Hematopoietic multipotent progenitor cell (in vitro differentiated cells): ENCODE measurements around the gene PELO. TPM values are rescaled to one million over a fixed set of nuclear protein-coding genes. Genes with fewer than 3 reads are reported as not detected.
"Not testable (repeated sequence)": the region's sequence is repeated elsewhere in the genome, so short reads cannot be mapped to it uniquely, and the experiment has no call there.

Source experiments
- DNase-seq, 3 donors: peaks; one replicate each; pipeline ENCODE4 v3.0.0-alpha.2; 2011 to 2015; ENCODE audit warnings: low read depth in 2 of 3, low spot score in 2 of 3
- total RNA-seq: library from RNA; depleted of rRNA; stranded (reverse); fragments of >200 nt; gene quantifications from one replicate; pipeline ENCODE4 v1.2.3, GENCODE V29; 2012

PELO gene
- total RNA-seq, 1 donor, result 9.7 TPM

- peak; percentile 90 to 94 (median 92) for DNase-seq
These were observed 12.3 kb downstream of the PELO start for GRCh38 chr5:52799983-52800393.

DNA sequence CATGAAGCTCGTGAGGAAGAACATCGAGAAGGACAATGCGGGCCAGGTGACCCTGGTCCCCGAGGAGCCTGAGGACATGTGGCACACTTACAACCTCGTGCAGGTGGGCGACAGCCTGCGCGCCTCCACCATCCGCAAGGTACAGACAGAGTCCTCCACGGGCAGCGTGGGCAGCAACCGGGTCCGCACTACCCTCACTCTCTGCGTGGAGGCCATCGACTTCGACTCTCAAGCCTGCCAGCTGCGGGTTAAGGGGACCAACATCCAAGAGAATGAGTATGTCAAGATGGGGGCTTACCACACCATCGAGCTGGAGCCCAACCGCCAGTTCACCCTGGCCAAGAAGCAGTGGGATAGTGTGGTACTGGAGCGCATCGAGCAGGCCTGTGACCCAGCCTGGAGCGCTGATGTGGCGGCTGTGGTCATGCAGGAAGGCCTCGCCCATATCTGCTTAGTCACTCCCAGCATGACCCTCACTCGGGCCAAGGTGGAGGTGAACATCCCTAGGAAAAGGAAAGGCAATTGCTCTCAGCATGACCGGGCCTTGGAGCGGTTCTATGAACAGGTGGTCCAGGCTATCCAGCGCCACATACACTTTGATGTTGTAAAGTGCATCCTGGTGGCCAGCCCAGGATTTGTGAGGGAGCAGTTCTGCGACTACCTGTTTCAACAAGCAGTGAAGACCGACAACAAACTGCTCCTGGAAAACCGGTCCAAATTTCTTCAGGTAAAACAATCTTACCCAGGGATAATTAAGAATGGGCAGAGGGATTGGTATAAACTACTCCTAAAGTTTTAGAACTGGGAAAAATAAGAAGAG lies 12.9 kb downstream of the PELO start:
- DNase-seq, result peak in 2 of 3 donors; percentile 47 to 67

- DNase-seq, result no peak
These were observed 13.6 kb downstream of the PELO start for GRCh38 chr5:52801329-52801728.

DNA sequence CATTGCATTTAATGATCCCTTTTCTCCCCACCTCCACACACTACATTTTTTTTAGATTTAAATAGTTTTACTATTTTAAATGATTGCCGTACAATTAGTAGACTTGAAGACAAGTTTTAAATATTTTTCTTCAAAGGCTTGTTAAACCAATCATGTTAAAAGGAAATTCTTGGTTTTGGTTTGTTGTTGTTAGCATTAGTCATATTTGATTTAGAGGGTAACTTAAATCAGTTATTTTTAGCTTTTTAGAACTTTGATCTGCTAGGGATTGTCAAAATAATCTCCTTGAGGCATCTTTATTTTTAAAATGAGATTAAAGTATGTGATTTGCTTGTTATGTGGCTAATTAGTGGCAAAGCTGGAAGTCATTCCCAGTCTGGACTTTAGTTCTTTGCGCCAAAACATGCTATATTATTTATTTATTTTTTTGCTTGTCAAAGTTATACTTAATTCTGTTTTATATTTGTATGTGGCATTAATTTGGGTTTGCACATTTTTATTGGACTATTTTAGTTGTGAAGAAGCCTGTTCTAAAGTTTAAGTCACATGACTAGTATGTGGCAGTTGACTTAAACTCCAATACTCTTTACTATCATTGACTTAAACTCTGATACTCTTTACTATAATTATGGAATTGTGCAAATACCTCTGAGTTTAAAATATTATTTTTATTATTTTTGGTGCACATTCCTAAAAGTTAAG lies 14.7 kb downstream of the PELO start:
- DNase-seq, result no peak

GRCh38 chr5:52802974-52803336 lies 15.2 kb downstream of the PELO start:
- no peak for DNase-seq

- no peak for DNase-seq
These were observed 16.7 kb downstream of the PELO start for GRCh38 chr5:52804387-52804791.

DNA sequence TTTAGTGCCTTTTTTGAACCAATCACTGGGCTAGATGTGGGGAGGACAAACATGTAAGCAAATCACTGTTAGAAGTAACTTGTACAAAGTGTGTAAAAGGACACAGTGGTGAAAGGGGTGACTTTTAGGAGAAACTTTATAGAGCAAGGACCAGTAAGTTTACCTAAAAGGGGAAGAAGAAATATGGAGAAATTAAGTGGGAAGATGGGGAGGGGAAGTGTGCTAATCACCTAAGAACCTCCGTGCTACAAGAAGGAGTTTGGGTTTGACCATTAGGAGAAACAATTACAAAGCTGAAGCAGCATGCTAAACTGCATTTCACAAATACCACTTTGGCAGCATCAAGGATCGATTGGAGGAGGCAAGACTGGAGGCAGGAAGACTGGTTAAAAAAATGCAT lies 17.3 kb downstream of the PELO start:
- DNase-seq, result no peak

DNA sequence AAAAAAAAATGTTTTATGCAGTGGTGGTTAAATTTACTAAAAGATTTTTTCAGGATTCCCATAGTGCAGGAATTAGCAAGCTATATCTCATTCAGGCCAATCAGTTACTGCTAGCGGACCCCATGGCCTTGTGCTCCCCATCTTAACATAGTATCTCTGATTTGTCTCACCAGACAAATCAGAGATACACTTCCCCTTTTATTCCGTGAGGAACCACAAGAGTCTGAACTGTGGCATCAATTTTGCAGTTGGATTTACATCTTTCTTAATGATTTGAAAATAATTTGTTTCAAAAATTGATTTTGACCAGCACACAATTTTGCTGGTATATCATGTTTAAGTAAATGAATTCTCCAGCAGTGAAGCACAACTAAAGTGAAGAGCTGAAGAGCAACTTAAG lies 17.9 kb downstream of the PELO start:
- DNase-seq, result no peak

- no peak for DNase-seq
These were observed 19.3 kb downstream of the PELO start for GRCh38 chr5:52807037-52807436.

DNA sequence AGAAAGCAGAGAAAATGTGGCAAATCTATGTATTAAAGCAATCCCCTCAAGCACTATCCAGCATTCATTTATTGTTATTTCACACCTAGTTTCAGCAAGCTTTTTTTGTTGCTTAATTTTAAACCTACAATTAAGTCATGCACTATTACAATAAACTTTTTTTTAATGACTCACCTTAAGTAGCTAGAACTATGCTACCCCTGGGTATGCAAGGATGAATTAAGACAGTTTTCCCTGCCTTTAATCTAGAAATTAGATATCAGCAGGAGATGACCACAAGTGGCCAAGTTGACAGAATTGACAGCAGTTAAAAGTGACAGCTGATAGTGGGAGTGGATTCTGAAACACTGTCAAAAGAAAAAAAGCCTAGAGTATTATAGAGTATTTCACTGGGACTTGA lies 20.0 kb downstream of the PELO start:
- no peak for DNase-seq

GRCh38 chr5:52808316-52808901 lies 20.7 kb downstream of the PELO start:
- no peak for DNase-seq

DNA sequence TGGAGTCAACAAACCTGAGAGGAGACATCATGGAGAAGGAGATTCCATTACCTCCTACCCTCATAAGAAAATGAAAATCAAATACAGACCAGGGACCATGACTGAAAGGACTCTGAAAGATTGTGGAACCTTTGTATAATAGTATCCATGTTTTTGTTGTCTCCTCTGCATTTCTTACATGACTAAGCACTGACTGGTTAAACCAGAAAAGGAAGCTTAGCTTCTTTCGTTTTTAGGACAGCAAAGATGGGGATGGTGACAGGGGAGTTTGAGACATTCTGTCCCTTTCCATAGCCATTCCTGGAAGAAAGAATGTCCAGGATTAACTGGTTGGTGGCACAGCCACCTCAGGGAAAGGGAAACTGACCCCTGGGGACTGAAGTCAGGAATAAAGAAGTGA lies 22.2 kb downstream of the PELO start:
- DNase-seq, result peak in 1 of 3 donors; percentile 47

DNA sequence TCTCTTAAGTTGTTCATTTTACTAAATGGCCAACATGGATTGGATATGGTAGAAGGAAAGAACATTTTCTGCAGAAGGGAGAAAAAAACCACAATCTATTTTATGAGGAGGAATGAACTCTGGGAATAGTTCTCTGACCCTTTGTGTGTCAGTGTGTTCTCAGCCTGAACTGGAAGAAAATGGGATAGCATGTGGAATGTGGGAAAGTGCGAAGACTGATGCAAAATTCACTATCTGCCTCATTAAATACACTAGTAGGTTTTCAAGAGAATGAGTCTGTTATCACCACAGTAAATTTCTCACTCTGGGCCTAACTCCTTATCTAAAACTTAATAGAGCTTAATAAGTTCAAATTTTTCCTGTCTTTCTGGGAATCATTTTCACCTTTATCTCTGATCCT lies 22.7 kb downstream of the PELO start:
- no peak for DNase-seq

DNA sequence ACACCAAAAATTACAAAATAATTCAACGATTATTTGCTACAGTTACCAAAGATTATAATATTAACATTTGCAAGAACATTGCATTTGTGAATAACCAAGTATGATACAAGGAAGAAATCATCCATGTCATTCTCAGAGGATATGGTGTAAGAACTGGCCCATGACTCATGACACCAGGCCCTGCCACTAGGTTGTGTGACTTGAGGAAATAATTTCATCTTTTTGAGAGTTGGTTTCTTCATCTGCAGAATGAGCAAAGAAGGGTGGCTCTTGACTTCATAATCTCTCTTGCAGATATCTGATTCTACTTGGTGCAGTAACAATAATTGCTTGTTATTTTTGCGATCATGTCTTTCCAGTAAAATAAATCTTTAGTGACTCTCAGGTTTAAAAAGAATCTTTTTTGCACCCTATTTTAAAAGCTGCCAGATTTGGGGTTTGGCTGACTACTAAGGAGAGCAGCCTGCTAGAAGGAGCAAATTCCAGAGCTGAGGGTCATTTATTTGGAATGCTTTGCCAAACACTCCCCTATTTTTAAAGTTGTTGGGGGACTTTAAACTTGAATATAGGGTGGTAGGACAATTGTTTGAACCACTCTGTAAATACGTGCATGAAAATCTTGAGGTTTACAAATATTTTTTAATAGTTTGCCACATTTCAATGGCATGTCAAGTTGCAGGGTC lies 23.5 kb downstream of the PELO start:
- DNase-seq, result peak in 1 of 3 donors; percentile 23

GRCh38 chr5:52814352-52815148 lies 26.8 kb downstream of the PELO start:
- DNase-seq, result no peak

DNA sequence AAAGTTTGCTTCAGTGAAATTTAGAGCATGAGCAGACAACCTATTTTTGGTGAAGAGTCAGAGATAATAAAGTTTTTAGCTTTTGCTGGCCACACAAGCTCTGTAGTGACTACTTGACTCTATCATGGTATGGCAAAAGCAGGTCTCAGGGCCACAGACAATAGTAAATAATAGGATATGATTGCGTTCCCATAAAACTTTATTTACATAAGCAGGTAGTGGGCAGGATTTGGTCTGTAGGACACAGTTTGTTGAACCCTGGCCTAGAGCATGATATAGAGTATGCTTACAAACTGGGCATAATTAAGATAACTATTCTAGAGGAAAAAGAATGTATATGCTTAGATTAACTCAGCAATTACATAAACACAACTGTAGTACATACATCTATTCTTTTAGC lies 30.1 kb downstream of the PELO start:
- no peak for DNase-seq

DNA sequence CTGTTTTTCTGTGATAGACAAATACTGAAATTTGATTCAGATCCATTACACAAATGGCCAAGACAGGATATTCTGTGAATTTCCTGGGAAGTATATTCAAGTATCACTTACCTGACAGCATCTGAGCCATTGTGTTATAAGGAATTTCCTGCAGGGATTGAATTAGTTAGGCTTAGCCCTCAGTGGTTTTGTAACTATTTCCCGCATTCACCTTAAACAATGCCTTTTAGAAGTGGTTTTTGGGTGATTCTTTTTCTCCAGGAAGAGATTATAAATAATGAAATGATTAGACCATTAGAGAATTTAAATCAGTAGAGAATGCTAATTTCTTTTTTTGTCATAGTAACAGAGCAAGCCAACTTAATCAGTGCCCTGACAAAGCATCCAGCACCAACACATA lies 30.6 kb downstream of the PELO start:
- no peak for DNase-seq

DNA sequence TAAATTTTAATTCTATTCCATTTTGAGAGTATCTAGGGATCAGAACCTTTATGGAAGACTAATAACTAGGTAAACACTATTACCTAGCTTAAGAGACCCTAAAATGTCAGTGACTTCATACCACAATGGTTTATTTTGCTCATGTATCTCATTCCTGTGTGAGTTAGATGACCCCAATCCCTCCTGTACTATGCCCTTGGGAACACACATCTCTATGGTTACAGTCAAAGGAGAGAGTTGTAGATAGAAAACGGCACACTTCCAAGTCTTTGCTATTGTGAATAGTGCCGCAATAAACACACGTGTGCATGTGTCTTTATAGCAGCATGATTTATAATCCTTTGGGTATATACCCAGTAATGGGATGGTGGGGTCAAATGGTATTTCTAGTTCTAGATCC lies 31.1 kb downstream of the PELO start:
- not testable (repeated sequence) for DNase-seq

GRCh38 chr5:52821901-52822300 lies 34.2 kb downstream of the PELO start:
- DNase-seq, result no peak

- no peak for DNase-seq
These were observed 34.7 kb downstream of the PELO start for GRCh38 chr5:52822437-52822836.
